Measurements from ENCODE around the gene GRIK4.

- TF ChIP-seq TAF1 (IDR thresholded peaks at IDR 0.05; ENCODE audit: borderline replicate concordance, low read depth, low read length) (no peak), POLR2A (IDR thresholded peaks at IDR 0.05; ENCODE audit: low read depth, low read length) (no peak), POLR2AphosphoS5 (IDR thresholded peaks at IDR 0.05; ENCODE audit: low read depth, low read length) (no peak)
Observed at GRCh38 chr11:120919045-120919444, 407.5 kb downstream of the GRIK4 start.

All from GM12892 (cell line).